Breast epithelium (tissue), 3 donors: Measurements from ENCODE around the gene SMG7.

ENCODE experiments used
- POLR2A ChIP-seq: fragments of 450-650 bp; IDR thresholded peaks from one replicate; pipeline ENCODE4 v1.6.1; 2016; ENCODE audit warnings: antibody characterized with exemption, mild to moderate bottlenecking, moderate library complexity
- TF ChIP-seq, protein P1 (sequence below), 3 donors: fragments of 450-650 bp; IDR thresholded peaks; one replicate each; pipeline ENCODE4 v1.5.1; 2016 to 2017; ENCODE audit warnings: antibody characterized with exemption in 3 of 3, mild to moderate bottlenecking in 3 of 3, moderate library complexity in 3 of 3

DNA sequence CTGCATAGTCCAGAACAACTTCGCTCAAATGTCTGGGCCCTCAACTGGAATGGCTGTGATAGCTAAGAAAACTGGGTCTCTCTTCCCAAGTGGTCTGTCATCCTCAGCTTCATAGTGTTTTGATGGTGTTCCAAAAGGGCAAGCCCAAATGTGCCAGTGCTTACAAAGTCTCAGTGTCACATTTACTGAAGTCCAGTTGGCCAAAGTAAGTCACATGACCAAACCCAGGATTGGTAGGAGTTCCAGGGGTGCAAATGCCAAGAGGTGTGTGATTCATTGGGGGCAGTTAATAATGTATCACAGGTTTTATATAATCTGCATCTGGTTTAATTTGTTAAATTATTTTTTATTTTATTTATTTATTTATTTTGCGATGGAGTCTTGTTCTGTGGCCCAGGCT lies 24.9 kb downstream of the SMG7 start:
- TF ChIP-seq POLR2A, result no peak
- TF ChIP-seq, protein P1, sequence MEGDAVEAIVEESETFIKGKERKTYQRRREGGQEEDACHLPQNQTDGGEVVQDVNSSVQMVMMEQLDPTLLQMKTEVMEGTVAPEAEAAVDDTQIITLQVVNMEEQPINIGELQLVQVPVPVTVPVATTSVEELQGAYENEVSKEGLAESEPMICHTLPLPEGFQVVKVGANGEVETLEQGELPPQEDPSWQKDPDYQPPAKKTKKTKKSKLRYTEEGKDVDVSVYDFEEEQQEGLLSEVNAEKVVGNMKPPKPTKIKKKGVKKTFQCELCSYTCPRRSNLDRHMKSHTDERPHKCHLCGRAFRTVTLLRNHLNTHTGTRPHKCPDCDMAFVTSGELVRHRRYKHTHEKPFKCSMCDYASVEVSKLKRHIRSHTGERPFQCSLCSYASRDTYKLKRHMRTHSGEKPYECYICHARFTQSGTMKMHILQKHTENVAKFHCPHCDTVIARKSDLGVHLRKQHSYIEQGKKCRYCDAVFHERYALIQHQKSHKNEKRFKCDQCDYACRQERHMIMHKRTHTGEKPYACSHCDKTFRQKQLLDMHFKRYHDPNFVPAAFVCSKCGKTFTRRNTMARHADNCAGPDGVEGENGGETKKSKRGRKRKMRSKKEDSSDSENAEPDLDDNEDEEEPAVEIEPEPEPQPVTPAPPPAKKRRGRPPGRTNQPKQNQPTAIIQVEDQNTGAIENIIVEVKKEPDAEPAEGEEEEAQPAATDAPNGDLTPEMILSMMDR (IDR thresholded peaks at IDR 0.05), result no peak
